ENCODE data around the gene AUH.
A peak's percentile ranks its signal among the peaks of the same experiment; 100 is the strongest.

Gene AUH

GRCh38 chr9:91361291-91362050, at the start of gene AUH:
AUH (minus strand) TSS chr9:91361918; CDS start chr9:91361889, 29 bp downstream.
- Histone ChIP-seq H3K27me3 (ENCODE audit: control insufficient read depth in 1 of 2, insufficient read depth in 2 of 2, low read length in 2 of 2) (no peaks in the 10 kb centered on the region), H3K36me3 (ENCODE audit: insufficient read depth, low read length) (no peaks in the 10 kb centered on the region), H3K4me3 (ENCODE audit: low read depth in 1 of 2, low read length in 2 of 2) (peak within 1 kb of the TSS; percentile 83 to 94), H3K27ac (ENCODE audit: low read depth, low read length) (peak within 1 kb of the TSS; percentile 65), H3K9me3 (ENCODE audit: low read length) (no peaks in the 10 kb centered on the region), H3K4me1 (ENCODE audit: insufficient read depth, low read length) (peaks cover 22% of the 10 kb centered on the region), H3K9ac (ENCODE audit: low read length) (peak within 1 kb of the TSS; percentile 79)

GRCh38 chr9:91411096-91411771, 49.5 kb upstream of the AUH start:
- no peaks in the 10 kb centered on the region for H3K9me3 ChIP-seq (ENCODE audit: low read length)
- no peak overlapping the region for H3K27ac ChIP-seq (ENCODE audit: low read depth, low read length)
- H3K4me1 ChIP-seq (ENCODE audit: insufficient read depth, low read length) = peaks cover 4% of the 10 kb centered on the region
- no peak overlapping the region for H3K4me3 ChIP-seq (ENCODE audit: low read depth in 1 of 2, low read length in 2 of 2)
- H3K27me3 ChIP-seq (ENCODE audit: control insufficient read depth in 1 of 2, insufficient read depth in 2 of 2, low read length in 2 of 2) = no peaks in the 10 kb centered on the region
- peaks cover 24% of the 10 kb centered on the region for H3K36me3 ChIP-seq (ENCODE audit: insufficient read depth, low read length)
- H3K9ac ChIP-seq (ENCODE audit: low read length) = no peak overlapping the region

- no peak overlapping the region for H3K27ac ChIP-seq (ENCODE audit: low read depth, low read length)
- peaks cover 4% of the 10 kb centered on the region for H3K4me1 ChIP-seq (ENCODE audit: insufficient read depth, low read length)
Observed at GRCh38 chr9:91410161-91410560, 48.4 kb upstream of the AUH start.

GRCh38 chr9:91408475-91408874, 46.8 kb upstream of the AUH start:
- no peak overlapping the region for H3K9ac ChIP-seq (ENCODE audit: low read length)
- no peaks in the 10 kb centered on the region for H3K9me3 ChIP-seq (ENCODE audit: low read length)
- H3K4me1 ChIP-seq (ENCODE audit: insufficient read depth, low read length) = peaks cover 4% of the 10 kb centered on the region
- no peak overlapping the region for H3K4me3 ChIP-seq (ENCODE audit: low read depth in 1 of 2, low read length in 2 of 2)
- H3K36me3 ChIP-seq (ENCODE audit: insufficient read depth, low read length) = peaks cover 24% of the 10 kb centered on the region
- no peak overlapping the region for H3K27ac ChIP-seq (ENCODE audit: low read depth, low read length)
- no peaks in the 10 kb centered on the region for H3K27me3 ChIP-seq (ENCODE audit: control insufficient read depth in 1 of 2, insufficient read depth in 2 of 2, low read length in 2 of 2)

More at GRCh38 chr9:91410161-91410560, 48.4 kb upstream of the AUH start:
- no peak overlapping the region for H3K4me3 ChIP-seq (ENCODE audit: low read depth in 1 of 2, low read length in 2 of 2)
- H3K27me3 ChIP-seq (ENCODE audit: control insufficient read depth in 1 of 2, insufficient read depth in 2 of 2, low read length in 2 of 2) = no peaks in the 10 kb centered on the region
- no peaks in the 10 kb centered on the region for H3K9me3 ChIP-seq (ENCODE audit: low read length)
- H3K36me3 ChIP-seq (ENCODE audit: insufficient read depth, low read length) = peaks cover 24% of the 10 kb centered on the region
- no peak overlapping the region for H3K9ac ChIP-seq (ENCODE audit: low read length)

- peaks cover 4% of the 10 kb centered on the region for H3K4me1 ChIP-seq (ENCODE audit: insufficient read depth, low read length)
- no peak overlapping the region for H3K4me3 ChIP-seq (ENCODE audit: low read depth in 1 of 2, low read length in 2 of 2)
- peaks cover 24% of the 10 kb centered on the region for H3K36me3 ChIP-seq (ENCODE audit: insufficient read depth, low read length)
- H3K27me3 ChIP-seq (ENCODE audit: control insufficient read depth in 1 of 2, insufficient read depth in 2 of 2, low read length in 2 of 2) = no peaks in the 10 kb centered on the region
- H3K9me3 ChIP-seq (ENCODE audit: low read length) = no peaks in the 10 kb centered on the region
- no peak overlapping the region for H3K27ac ChIP-seq (ENCODE audit: low read depth, low read length)
- H3K9ac ChIP-seq (ENCODE audit: low read length) = no peak overlapping the region
Observed at GRCh38 chr9:91407580-91408318, 46.0 kb upstream of the AUH start.

- H3K4me3 ChIP-seq (ENCODE audit: low read depth in 1 of 2, low read length in 2 of 2) = no peak overlapping the region
Observed at GRCh38 chr9:91405343-91406077, 43.8 kb upstream of the AUH start.

GRCh38 chr9:91403665-91404543, 42.2 kb upstream of the AUH start:
- no peaks in the 10 kb centered on the region for H3K9me3 ChIP-seq (ENCODE audit: low read length)
- no peaks in the 10 kb centered on the region for H3K4me1 ChIP-seq (ENCODE audit: insufficient read depth, low read length)
- H3K4me3 ChIP-seq (ENCODE audit: low read depth in 1 of 2, low read length in 2 of 2) = no peak overlapping the region
- peaks cover 6% of the 10 kb centered on the region for H3K36me3 ChIP-seq (ENCODE audit: insufficient read depth, low read length)
- no peak overlapping the region for H3K9ac ChIP-seq (ENCODE audit: low read length)
- no peak overlapping the region for H3K27ac ChIP-seq (ENCODE audit: low read depth, low read length)
- H3K27me3 ChIP-seq (ENCODE audit: control insufficient read depth in 1 of 2, insufficient read depth in 2 of 2, low read length in 2 of 2) = no peaks in the 10 kb centered on the region

More at GRCh38 chr9:91405343-91406077, 43.8 kb upstream of the AUH start:
- Histone ChIP-seq H3K9ac (ENCODE audit: low read length) (no peak overlapping the region), H3K9me3 (ENCODE audit: low read length) (no peaks in the 10 kb centered on the region), H3K4me1 (ENCODE audit: insufficient read depth, low read length) (no peaks in the 10 kb centered on the region), H3K27me3 (ENCODE audit: control insufficient read depth in 1 of 2, insufficient read depth in 2 of 2, low read length in 2 of 2) (no peaks in the 10 kb centered on the region), H3K36me3 (ENCODE audit: insufficient read depth, low read length) (peaks cover 22% of the 10 kb centered on the region), H3K27ac (ENCODE audit: low read depth, low read length) (no peak overlapping the region)

- Histone ChIP-seq H3K4me1 (ENCODE audit: insufficient read depth, low read length) (no peaks in the 10 kb centered on the region), H3K4me3 (ENCODE audit: low read depth in 1 of 2, low read length in 2 of 2) (no peak overlapping the region), H3K27ac (ENCODE audit: low read depth, low read length) (no peak overlapping the region), H3K9ac (ENCODE audit: low read length) (no peak overlapping the region), H3K36me3 (ENCODE audit: insufficient read depth, low read length) (no peaks in the 10 kb centered on the region), H3K9me3 (ENCODE audit: low read length) (no peaks in the 10 kb centered on the region), H3K27me3 (ENCODE audit: control insufficient read depth in 1 of 2, insufficient read depth in 2 of 2, low read length in 2 of 2) (no peaks in the 10 kb centered on the region)
Observed at GRCh38 chr9:91398926-91399325, 37.2 kb upstream of the AUH start.

- H3K4me1 ChIP-seq (ENCODE audit: insufficient read depth, low read length) = no peaks in the 10 kb centered on the region
- no peak overlapping the region for H3K9ac ChIP-seq (ENCODE audit: low read length)
- no peaks in the 10 kb centered on the region for H3K9me3 ChIP-seq (ENCODE audit: low read length)
- no peak overlapping the region for H3K4me3 ChIP-seq (ENCODE audit: low read depth in 1 of 2, low read length in 2 of 2)
- H3K27ac ChIP-seq (ENCODE audit: low read depth, low read length) = no peak overlapping the region
- no peaks in the 10 kb centered on the region for H3K36me3 ChIP-seq (ENCODE audit: insufficient read depth, low read length)
- no peaks in the 10 kb centered on the region for H3K27me3 ChIP-seq (ENCODE audit: control insufficient read depth in 1 of 2, insufficient read depth in 2 of 2, low read length in 2 of 2)
Observed at GRCh38 chr9:91395553-91396471, 34.1 kb upstream of the AUH start.

Data from muscle layer of colon (tissue), 2 donors.